Stimulated activated CD8-positive, alpha-beta memory T cell treated with anti-CD3 and anti-CD28 coated beads, Interleukin-15, amount 100 ng/mL, for 48 hours (primary cell): ENCODE data around the gene CRP.
"Not testable (repeated sequence)": the region's sequence is repeated elsewhere in the genome, so short reads cannot be mapped to it uniquely, and the experiment has no call there.

Experiments
- DNase-seq, 2 donors: peaks; one replicate each; pipeline ENCODE4 v3.0.0-alpha.2; 2020; ENCODE audit warnings: low read depth in 2 of 2

CRP gene

GRCh38 chr1:159699653-159700052, 14.7 kb downstream of the CRP start:
- no peak for DNase-seq

GRCh38 chr1:159699246-159699645, 15.1 kb downstream of the CRP start:
- DNase-seq: no peak

GRCh38 chr1:159687511-159687910, 26.9 kb downstream of the CRP start:
- DNase-seq: no peak

- no peak for DNase-seq
Measured at GRCh38 chr1:159686599-159687299, 27.6 kb downstream of the CRP start.

- no peak for DNase-seq
Measured at GRCh38 chr1:159678939-159679338, 35.5 kb downstream of the CRP start.

- no peak for DNase-seq
Measured at GRCh38 chr1:159675046-159675445, 39.3 kb downstream of the CRP start.

- DNase-seq: not testable (repeated sequence)
Measured at GRCh38 chr1:159672390-159672789, 42.0 kb downstream of the CRP start.

GRCh38 chr1:159669338-159669737, 45.1 kb downstream of the CRP start:
- DNase-seq: no peak

- DNase-seq: no peak
Measured at GRCh38 chr1:159668739-159669138, 45.6 kb downstream of the CRP start.

- no peak for DNase-seq
Measured at GRCh38 chr1:159664247-159664646, 50.1 kb downstream of the CRP start.

- no peak for DNase-seq
Measured at GRCh38 chr1:159663552-159663951, 50.8 kb downstream of the CRP start.
